Heart left ventricle (tissue), 13 donors: Measurements from ENCODE around the gene ZNF346.

Experiments used
- POLR2A ChIP-seq, 2 donors: fragments of 450-650 bp; IDR thresholded peaks; one replicate each; pipeline ENCODE4 v1.6.1; 2017; ENCODE audit warnings: antibody characterized with exemption in 2 of 2, mild to moderate bottlenecking in 2 of 2, moderate library complexity in 2 of 2
- TF ChIP-seq, protein P1 (sequence below), 12 donors: fragments of 200-600 bp; sonication (generic) in 4 of 12; IDR thresholded peaks; one replicate each; pipeline versions ENCODE4 v1.5.0 to v1.8.0; 2018 to 2022; ENCODE audit warnings: antibody characterized with exemption in 12 of 12, mild to moderate bottlenecking in 5 of 12
- donor health status: ischemic (EF 13 %, LVEDD 7.1; RV severe dilation, severe dysfunction).
- donor health status: DM: no; HTN: yes; CAD: no.
- donor health status: DM: no; HTN: no; CAD: no.
- donor health status: ischemic (EF 25% LVEDD 6.9; RV normal size, moderate dysfunction).
- donor health status: ischemic (EF 25% LVEDD 5.7; RV mildly dilated, moderate dysfunction).
- donor health status: ischemic (EF 35%, LVEDD 5.7; RV mildly dilated, moderate dysfunction).
- donor health status: nonischemic (EF 11% LVEDD 7.7; RV severe dilation, severe dysfunction).
- donor health status: DM: yes; HTN: yes; CAD: no.
- donor health status: PGD.
- donor health status: ischemic (EF 29% LVEDD 5.4; RV normal size, mild dysfunction).
- donor health status: nonischemic (EF 23%, LVEDD 6.1; RV moderate dilation, normal function).

DNA sequence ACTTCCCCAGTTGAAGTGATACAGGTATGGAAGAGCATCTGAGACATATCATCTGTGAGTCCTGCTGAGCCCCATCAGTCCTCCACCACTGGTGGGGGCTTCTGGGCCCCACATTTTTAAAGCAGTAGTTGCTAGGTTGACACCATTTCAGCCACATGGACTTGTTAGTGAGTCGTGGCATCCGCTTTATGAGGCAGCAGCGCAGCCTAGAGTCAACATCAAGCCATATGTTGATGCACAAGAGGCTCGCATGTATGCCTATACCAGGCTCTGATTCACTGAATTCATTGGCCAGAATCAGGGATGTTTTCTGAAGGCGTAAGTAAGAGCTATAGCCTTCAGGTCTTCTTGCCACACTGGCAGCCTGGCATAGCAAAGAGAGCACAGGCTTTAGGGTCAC, 26.8 kb downstream of the ZNF346 start:
- TF ChIP-seq, protein P1, sequence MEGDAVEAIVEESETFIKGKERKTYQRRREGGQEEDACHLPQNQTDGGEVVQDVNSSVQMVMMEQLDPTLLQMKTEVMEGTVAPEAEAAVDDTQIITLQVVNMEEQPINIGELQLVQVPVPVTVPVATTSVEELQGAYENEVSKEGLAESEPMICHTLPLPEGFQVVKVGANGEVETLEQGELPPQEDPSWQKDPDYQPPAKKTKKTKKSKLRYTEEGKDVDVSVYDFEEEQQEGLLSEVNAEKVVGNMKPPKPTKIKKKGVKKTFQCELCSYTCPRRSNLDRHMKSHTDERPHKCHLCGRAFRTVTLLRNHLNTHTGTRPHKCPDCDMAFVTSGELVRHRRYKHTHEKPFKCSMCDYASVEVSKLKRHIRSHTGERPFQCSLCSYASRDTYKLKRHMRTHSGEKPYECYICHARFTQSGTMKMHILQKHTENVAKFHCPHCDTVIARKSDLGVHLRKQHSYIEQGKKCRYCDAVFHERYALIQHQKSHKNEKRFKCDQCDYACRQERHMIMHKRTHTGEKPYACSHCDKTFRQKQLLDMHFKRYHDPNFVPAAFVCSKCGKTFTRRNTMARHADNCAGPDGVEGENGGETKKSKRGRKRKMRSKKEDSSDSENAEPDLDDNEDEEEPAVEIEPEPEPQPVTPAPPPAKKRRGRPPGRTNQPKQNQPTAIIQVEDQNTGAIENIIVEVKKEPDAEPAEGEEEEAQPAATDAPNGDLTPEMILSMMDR (IDR thresholded peaks at IDR 0.05), result no peak
- TF ChIP-seq POLR2A (IDR thresholded peaks at IDR 0.05), result no peak
